Keratinocyte (primary cell): ENCODE data around the gene INPP5B.

Source experiments
- EZH2 ChIP-seq: IDR thresholded peaks from one replicate; pipeline ENCODE4 v1.6.1; 2012; ENCODE audit warnings: inconsistent platforms, mild to moderate bottlenecking, low read length, moderate library complexity
- TF ChIP-seq, protein P1 (sequence below), 3 experiments: IDR thresholded peaks in 1 of 3; conservative IDR thresholded peaks in 1 of 3; optimal IDR thresholded peaks in 1 of 3; 2 replicates in 2 of 3; 3 replicates in 1 of 3; pipeline versions ENCODE3 to v1.5.1; 2011; ENCODE audit warnings: low read length in 3 of 3, mild to moderate bottlenecking in 3 of 3, moderate library complexity in 2 of 3, control low read depth in 1 of 3, inconsistent platforms in 1 of 3; ENCODE audit not compliant: insufficient read depth in 2 of 3; ENCODE audit errors: extremely low read depth in 1 of 3

DNA sequence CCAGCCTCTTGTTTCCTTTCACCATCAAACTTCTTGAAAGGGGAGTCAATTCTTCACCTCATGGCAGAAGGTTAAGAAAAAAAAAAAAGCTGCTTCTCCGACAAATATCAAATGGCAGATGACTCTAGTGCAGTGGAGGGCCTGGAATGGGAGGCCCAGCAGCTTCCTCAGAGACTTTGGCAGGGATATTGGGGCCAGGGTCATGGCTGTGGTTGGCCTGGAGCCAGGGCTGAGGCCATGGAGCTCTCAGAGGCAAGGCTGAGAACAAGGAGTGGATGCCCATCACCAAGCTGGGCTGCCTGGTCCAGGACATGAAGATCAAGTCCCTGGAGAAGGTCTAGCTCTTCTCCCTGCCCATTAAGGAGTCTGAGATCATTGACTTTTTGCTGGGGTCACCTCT is 106.1 kb downstream of the INPP5B start:
- TF ChIP-seq, protein P1, sequence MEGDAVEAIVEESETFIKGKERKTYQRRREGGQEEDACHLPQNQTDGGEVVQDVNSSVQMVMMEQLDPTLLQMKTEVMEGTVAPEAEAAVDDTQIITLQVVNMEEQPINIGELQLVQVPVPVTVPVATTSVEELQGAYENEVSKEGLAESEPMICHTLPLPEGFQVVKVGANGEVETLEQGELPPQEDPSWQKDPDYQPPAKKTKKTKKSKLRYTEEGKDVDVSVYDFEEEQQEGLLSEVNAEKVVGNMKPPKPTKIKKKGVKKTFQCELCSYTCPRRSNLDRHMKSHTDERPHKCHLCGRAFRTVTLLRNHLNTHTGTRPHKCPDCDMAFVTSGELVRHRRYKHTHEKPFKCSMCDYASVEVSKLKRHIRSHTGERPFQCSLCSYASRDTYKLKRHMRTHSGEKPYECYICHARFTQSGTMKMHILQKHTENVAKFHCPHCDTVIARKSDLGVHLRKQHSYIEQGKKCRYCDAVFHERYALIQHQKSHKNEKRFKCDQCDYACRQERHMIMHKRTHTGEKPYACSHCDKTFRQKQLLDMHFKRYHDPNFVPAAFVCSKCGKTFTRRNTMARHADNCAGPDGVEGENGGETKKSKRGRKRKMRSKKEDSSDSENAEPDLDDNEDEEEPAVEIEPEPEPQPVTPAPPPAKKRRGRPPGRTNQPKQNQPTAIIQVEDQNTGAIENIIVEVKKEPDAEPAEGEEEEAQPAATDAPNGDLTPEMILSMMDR (optimal IDR thresholded peaks at IDR 0.05 in 1 of 3, IDR thresholded peaks at IDR 0.05 in 1 of 3, conservative IDR thresholded peaks at IDR 0.05 in 1 of 3; ENCODE audit: extremely low read depth in 1 of 3, insufficient read depth in 2 of 3, low read length in 3 of 3) = no peak
- TF ChIP-seq EZH2 = no peak
